ENCODE data around the gene SEC22A.

Gene SEC22A, protein sequence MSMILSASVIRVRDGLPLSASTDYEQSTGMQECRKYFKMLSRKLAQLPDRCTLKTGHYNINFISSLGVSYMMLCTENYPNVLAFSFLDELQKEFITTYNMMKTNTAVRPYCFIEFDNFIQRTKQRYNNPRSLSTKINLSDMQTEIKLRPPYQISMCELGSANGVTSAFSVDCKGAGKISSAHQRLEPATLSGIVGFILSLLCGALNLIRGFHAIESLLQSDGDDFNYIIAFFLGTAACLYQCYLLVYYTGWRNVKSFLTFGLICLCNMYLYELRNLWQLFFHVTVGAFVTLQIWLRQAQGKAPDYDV

DNA sequence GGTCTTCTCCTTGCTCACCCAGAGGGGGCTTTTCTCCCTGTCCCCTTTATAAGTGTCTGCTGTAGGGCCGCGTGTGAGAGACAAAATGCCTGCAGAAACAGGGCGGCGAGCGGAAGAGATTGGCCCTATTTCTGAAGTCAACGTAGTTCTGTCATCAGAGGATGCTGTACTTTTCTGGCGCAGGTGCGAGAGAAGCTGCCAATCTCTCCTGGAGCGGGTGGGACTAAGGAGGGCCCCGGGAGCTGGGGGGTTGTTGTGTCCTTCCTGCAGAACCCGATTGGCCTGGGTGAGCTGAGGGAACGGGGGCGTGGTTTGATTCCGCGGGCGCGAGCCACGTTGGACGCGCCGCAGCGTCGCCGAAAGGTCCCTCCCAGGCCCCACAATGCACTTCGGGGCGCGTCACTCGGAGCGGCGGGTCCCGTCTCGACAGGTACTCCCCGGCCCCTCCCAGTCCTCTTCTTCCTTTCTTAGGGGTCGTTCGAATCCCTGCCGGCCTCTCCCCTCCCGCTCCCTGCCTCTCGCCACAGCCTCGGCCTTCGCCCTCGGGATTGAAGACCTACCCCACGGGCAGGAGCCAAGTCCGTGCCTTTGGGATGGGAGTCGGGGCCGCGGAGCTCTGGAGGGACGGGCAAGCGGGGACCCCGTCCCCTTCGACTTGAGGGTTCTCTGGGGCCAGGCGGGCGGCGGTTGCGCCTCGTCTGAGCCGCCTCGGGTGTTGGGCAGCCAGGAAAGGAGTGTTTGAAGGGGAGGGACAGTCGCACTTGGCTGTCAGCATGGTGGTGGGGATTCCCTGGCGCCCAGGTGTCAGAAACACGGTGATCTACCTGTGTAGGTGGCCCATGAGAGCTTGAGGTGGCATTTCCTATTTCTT, at the start of gene SEC22A:
Gene SEC22A, plus strand, starts transcription at position 387 of the 871 bp plus-strand sequence. CDS start 7,275 bp downstream, outside the sequence.
- DNase-seq (ENCODE audit: low read depth in 2 of 2, low spot score in 1 of 2) = peak; percentile 86 to 89

DNA sequence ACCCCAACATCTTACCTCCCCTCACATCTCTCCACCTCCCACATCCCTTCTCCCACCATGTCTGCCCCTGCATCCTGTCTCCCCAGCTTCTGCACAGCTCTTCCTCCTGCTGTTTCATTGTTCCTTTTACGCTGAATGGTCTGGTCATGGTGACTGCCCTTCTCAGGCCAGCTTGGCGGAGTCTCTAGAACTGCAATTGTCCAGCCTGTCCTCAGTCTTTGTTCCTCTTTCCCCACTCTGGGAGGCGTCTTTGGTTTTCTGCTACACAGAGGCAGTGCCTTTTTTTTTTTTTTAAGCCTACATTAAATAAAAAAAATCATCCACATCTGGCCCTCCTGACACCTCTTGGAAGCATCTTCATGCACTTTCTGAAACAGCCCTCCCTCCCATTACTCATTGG, 49.1 kb upstream of the SEC22A start:
- DNase-seq (ENCODE audit: low read depth in 2 of 2, low spot score in 1 of 2) = no peak

DNA sequence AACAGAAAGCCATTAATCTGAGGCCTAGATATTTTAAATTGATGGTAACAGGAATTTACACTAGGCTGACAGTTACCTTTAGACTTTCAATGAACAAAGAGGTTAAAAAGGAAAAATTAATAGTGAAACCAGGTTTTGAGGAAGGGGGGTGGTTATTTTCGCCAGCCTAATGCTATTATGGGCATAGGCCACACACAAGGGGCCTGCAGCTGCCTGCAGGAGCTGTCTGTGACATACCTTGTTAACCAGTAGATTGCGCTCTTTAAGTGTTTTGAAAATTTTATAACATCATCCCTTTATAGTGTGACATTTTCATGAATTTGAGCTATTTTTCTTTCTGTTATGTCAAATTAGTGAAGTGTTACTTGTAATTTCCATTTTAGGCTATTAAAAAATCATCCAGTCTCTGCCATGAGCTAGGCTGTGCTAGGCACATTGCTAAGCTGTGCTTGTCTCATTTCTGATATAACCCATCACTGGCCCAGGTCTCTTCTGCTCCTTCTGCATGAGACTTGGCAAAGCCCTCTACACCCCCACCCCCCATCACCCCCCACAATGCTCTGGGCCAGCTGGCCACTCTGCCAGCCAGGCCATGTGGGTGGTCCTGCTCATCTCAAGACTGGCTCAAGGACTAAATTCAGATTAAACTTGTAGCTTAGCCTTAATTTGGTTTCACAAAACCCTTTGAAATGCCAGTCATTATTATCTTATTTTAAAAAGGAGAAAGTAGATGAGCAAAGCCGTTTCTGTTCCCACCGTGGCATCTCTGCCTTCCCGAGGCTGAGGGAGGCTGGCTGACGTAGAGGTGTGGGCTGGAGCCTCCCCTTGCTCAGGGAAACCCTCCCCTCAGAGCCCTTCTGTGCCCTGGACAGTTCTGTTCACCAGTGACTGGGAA, 48.4 kb upstream of the SEC22A start:
- no peak for DNase-seq (ENCODE audit: low read depth in 2 of 2, low spot score in 1 of 2)

DNA sequence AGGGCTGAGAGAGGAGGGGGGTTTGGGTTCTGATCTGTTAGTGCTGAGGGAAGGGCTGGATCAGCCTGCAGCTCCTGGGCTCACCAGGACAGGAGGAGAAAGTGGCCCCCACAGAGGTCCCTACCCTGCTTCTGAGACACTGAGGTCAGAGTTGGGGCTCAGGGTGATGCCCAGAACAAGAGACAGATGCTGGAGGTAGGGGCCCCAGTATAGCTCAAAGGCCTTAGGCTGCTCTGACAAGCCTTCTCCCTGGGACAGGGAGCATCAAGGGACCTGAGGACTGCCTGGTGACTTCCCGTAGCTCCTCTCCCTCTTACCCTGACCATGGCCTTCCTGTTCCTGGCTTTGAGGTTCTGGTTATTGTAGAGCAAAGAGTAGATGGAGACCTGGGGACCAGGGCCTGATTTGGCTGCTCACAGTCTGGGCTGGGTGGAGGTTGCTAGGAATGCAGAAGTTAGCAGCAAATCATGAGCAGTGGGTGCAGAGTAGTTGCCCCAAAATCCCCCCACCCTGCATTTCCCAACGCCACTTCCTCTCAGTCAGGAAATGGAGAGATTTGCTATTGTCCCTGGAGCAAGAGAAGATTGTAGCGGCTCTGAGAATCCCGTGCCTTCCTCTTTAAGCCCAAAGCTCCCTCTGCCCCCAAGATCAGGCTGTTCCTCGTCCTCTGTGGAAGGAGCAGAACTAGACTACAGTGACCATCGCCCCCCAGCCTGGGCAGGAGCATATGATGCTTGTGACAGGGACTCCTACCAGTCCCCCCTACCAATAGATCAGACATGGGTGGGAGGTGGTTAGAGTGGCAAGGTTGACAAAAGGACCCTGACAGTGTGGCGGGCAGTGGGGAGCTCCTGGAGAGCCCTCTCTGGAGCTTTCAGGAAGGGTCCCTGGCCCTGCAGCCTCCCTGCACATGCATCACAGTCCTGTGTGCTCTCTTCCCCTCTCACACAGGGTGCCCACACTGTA, 47.4 kb upstream of the SEC22A start:
- DNase-seq (ENCODE audit: low read depth in 2 of 2, low spot score in 1 of 2) = no peak

DNA sequence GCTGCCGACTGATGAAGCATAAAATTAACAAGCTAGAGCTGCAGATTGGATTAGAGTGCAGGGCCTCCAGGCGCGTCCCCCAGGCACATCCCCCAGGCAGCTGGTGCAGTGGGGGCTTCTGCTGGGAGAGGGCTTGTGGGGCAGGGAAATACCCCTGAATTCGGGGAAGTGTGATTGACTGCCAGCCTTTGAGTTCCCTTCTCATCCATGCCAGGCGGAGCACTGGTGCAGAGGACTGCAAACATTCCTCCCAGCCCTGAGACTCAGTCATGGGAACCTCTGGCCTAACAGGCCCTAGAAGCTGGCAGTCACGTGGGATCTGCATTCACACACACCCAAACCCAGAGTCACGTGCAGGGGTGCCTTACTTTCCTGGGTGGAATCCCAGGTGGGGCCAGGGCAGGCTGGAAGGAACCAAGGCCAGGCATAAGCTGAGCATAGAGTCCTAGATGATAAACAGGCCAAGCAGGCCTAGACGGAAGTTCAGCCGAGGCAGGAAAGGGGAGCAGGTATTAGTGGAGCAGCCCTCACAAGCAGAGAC, 46.2 kb upstream of the SEC22A start:
- DNase-seq (ENCODE audit: low read depth in 2 of 2, low spot score in 1 of 2) = no peak

DNA sequence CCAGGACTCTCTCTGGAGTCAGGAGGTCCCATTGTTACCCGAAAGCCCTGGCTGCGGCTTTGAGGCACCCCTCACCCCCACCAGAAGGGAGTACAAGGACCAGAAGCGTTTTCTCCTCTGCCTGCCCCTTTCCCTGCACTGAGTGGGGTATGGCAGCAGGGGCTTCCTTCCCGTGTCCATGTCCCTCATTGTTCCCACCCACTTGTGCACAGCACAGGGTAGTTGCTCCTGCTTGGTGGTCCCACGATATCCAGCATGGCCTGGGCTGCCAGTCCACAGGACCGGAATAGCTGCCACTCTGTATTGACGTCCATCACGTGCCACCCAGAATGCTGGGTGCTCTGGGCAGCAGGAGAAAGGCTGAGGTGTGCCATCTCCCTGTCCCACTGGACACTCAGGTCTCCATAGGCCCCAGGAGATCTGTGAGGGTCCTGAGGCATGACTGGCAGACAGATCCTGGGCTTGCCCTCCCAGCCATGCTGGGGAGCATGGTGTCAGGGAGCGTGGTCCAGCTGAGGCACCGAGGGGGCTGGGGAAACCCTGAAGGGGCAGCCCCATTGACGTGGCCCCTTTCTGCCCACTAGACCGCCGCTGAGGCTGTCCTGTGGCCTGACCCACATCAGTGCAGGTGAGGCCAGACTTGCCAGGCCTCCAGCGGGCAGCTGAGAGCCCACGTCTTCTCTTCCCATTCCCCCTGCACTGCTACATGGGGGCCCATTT, 45.3 kb upstream of the SEC22A start:
- no peak for DNase-seq (ENCODE audit: low read depth in 2 of 2, low spot score in 1 of 2)

DNA sequence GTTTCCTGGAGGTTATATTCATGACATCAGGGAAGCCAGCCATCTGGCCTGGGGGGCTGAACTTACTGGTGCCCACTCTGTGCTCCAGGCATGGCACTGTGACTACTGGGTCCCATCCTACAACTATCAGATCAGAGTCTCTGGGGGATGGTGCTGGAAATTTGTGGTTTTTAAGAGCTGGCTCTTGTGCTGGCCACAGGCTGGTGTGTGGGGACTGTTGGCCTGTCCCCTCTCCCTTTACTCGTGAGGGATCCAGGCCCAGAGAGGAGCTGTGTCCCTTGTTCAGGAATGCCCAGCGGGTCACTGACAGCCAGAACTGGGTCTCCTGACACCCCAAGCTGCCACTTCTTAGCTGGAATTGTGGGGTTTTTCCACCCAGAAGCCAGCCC, 44.5 kb upstream of the SEC22A start:
- no peak for DNase-seq (ENCODE audit: low read depth in 2 of 2, low spot score in 1 of 2)

DNA sequence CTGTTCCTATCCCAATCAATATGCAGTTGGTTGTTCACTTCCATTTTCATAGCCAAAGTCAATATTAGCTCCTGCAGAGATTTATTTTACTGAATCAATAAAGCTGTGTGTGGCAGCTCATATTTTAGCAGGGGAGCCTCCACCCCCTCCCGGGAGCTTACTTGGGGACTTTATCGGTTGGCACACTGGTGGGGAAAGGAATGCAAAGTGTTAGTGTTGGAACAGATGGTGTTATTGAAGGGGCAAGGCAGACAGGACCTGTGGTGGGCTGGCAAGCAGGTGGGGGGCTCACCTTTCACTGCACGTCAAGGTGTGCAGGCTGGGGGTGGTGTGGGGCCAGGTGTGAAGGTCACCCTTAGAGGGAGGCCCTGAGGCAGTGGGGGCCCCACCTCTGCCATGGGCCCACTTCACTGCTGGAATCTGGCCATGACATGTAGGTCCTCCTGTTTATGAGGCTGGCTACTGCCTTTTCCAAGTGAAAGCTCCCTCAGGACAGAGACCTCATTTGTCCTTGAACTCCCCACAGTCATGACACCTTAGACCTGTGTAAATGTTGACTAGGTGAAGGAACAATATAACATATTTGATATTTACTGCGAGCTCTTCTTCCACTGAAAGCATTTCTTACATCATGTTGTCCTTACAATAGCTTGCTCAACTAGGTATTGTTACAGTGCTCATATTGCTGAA, 44.0 kb upstream of the SEC22A start:
- no peak for DNase-seq (ENCODE audit: low read depth in 2 of 2, low spot score in 1 of 2)

DNA sequence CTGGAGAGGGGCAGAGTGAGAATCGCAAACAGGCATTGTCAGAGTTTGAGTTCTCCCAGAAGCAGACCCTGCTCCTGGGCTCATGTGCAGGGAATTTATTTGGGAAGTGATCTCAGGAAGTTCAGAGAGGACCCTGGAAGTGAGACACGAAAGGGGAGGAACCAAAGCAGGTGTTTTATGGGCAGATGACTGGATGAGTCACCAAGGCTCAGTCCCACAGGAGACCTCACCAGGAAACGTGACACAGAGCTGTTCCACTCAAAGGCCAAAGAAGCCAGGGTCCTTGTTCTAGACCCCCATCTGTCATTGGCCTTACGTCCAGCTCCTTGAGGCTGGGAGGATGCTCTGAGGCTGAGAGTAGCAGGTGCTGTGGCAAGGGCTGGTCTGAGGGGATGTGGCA, 43.4 kb upstream of the SEC22A start:
- no peak for DNase-seq (ENCODE audit: low read depth in 2 of 2, low spot score in 1 of 2)

DNA sequence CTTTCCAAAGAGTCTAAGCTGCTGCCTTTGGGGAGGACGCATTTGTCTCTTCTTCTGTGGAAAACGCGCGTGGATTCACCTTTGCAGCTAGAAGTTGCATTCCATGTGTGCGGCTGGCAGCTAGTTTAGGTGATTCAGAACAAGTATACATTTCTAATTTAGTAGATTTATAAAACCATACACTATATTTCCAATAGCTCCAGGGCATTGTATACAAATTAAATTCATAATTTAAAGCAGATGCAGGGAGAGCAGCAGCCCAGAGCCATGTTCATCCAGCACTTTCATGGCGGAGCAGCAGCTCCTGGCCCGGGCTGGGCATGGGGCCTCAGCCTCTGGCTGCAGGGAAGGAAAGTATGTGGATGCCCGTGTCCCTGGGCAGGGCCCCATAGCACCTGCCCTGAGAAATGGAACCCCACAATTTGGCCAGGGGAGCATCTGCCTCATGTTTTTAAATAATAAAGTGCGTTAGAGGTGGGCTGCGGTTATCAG, 42.8 kb upstream of the SEC22A start:
- no peak for DNase-seq (ENCODE audit: low read depth in 2 of 2, low spot score in 1 of 2)

DNA sequence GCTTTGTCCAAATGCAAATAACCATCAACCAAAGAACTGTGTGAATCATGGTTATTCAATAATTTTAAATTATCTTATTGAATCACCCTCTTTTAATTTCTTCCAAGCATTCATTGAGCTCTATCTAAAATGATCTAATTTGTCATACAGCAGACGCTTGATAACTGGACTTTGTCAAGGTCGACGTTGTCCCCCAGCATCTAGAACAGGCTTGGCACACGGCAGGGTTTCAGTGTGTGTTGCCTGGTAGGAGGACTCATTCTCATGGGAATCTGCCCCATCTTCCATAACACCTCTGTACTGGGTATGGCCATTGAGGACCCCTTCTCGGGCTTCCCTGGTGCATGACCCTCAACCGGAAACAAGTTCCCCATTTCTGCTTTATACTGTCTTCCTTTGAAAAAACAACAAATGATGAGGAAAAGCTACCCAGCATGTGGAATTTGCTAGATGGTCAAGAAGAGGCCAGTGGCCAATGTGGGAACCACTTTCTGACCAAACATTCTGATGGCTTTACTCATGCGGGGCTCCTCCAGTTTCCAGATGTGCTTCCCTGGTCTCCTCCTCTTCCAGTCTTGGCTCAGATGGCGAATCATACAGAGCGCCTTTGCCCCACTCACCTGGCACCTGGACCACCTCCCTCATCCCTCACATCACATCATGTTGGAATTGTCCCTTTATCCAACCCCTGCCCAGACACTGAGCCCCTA, 41.7 kb upstream of the SEC22A start:
- DNase-seq (ENCODE audit: low read depth in 2 of 2, low spot score in 1 of 2) = no peak

DNA sequence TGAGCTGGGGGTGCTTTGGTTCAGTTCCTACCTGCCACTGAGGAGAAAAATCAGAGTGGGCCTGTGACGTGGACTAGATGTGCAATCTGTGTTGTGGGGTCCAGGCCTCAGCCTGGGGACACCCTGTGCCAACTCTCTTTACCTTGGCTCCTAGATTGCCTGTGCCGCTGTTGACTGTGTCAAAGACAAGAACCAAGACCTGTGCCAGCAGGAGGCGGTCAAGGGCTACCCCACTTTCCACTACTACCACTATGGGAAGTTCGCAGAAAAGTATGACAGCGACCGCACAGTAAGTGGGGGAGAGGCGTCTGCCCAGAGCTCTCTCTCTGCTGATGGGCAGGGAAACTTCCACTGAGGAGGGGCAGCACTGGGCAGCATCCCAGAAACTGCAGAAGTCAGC, 40.6 kb upstream of the SEC22A start:
- no peak for DNase-seq (ENCODE audit: low read depth in 2 of 2, low spot score in 1 of 2)

DNA sequence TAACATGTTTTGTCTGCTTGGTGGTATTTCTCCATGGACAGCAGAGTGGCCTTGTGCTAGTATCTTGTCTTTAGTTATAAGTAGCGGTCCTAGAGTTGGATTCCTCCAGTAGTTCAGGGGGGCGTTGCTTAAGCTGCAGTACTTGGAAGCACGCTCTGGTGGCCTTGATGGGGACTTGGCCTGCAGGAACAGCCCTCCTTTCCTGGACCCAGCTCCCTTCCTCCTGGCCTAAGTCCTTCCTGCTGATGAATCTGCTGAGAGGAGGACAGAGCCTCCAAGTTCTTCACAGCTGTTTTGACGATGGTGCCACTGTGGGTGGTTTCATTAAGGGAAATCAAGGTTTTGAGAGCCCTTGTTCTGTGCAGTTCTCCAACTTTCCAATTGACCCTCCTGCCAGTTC, 38.6 kb upstream of the SEC22A start:
- DNase-seq (ENCODE audit: low read depth in 2 of 2, low spot score in 1 of 2) = no peak

DNA sequence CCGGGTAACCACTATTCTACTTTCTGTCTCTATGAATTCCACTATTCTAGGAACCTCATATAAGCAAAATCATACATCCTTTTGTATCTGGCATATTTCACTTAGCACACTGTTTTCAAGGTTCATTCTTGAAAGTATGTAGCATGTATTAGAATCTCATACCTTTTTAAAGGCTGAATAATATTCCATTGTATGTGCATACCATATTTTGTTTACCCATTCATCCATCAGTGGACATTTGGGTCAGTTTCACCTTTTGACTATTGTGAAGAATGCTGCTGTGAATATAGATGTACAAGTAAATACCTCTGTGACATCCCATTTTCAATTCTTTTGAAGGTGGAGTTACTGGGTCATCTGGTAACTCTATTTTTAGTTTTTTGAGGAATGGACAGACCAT, 36.6 kb upstream of the SEC22A start:
- DNase-seq (ENCODE audit: low read depth in 2 of 2, low spot score in 1 of 2) = no peak

DNA sequence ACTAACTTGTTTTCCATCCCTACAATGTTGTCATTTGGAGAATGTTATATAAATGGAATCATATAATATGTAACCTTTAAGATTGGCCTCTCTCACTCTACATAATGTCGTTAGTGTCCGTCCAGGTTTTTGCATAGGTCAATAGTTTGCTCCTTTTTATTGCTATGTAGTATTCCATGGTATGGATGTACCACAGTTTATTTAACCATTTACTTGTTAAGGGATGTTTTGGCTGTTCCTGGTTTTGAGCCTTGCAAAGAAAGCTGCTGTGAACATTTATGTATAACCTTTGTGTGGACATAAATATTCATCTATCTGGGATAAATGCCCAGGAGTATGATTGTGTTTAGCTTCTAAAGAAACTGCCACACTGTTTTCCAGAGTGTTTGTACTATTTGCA, 34.1 kb upstream of the SEC22A start:
- no peak for DNase-seq (ENCODE audit: low read depth in 2 of 2, low spot score in 1 of 2)

DNA sequence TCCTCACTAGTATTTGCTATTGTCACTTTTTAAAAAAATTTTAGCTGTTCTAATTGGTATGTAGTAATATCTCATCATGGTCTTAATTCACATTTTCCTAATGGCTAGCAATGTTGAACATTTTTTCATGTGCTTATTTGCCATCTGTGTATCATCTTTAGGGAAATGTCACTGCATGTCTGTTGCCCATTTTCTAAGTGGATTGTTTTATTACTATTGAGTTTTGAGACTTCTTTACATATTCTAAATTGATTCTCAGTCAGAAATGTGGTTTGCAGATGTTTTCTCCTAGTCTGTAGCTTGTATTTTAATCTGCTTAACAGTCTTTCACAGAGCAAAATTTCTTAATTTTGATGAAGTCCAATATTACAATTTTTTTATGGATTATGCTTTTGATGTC, 33.6 kb upstream of the SEC22A start:
- no peak for DNase-seq (ENCODE audit: low read depth in 2 of 2, low spot score in 1 of 2)

DNA sequence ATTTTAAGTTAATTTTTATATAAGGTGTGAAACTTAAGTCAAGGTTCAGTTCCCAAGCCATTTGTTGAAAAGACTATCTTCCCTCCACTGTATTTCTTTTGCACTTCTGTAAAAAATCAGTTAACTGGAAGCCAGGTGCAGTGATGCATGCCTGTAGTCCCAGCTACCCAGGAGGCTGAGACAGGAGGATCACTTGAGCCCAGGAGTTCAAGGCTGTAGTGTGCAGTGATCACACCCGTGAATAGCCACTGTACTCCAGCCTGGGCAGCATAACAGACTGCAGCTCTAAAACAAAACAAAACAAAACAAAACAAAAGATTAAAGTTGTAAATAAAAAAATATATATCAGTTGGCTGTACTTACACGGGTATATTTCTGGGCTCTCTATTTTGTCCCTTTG, 33.1 kb upstream of the SEC22A start:
- DNase-seq (ENCODE audit: low read depth in 2 of 2, low spot score in 1 of 2) = no peak

DNA sequence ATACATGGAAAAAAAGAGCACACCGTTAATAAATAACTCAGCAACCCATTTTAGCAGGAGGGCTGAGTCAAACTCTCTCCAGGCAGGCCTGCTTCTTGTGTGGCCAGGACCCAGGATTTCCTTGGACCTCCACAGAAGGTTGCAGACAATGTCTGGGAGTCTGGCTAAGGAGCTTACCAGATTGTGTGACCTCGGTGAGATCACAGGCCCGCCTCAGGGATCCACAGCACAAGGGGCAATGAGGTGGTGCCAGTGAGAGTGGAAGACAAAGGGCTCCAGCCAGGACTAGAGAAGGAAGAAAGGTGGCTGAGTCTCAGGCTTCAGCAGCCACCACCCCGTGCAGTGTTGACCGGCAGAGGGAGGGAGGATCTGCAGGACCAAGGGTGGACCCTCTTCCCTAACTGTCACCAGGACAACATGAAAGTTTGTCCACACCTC, 32.2 kb upstream of the SEC22A start:
- no peak for DNase-seq (ENCODE audit: low read depth in 2 of 2, low spot score in 1 of 2)
